Measurements from ENCODE around the gene CEP192.
"Not testable (repeated sequence)": the region's sequence is repeated elsewhere in the genome, so short reads cannot be mapped to it uniquely, and the experiment has no call there.

The CEP192 gene, protein sequence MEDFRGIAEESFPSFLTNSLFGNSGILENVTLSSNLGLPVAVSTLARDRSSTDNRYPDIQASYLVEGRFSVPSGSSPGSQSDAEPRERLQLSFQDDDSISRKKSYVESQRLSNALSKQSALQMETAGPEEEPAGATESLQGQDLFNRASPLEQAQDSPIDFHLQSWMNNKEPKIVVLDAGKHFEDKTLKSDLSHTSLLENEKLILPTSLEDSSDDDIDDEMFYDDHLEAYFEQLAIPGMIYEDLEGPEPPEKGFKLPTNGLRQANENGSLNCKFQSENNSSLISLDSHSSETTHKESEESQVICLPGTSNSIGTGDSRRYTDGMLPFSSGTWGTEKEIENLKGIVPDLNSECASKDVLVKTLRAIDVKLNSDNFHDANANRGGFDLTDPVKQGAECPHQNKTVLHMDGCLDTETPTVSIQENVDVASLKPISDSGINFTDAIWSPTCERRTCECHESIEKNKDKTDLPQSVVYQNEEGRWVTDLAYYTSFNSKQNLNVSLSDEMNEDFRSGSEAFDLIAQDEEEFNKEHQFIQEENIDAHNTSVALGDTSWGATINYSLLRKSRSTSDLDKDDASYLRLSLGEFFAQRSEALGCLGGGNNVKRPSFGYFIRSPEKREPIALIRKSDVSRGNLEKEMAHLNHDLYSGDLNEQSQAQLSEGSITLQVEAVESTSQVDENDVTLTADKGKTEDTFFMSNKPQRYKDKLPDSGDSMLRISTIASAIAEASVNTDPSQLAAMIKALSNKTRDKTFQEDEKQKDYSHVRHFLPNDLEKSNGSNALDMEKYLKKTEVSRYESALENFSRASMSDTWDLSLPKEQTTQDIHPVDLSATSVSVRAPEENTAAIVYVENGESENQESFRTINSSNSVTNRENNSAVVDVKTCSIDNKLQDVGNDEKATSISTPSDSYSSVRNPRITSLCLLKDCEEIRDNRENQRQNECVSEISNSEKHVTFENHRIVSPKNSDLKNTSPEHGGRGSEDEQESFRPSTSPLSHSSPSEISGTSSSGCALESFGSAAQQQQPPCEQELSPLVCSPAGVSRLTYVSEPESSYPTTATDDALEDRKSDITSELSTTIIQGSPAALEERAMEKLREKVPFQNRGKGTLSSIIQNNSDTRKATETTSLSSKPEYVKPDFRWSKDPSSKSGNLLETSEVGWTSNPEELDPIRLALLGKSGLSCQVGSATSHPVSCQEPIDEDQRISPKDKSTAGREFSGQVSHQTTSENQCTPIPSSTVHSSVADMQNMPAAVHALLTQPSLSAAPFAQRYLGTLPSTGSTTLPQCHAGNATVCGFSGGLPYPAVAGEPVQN (N-terminal part only)

DNA sequence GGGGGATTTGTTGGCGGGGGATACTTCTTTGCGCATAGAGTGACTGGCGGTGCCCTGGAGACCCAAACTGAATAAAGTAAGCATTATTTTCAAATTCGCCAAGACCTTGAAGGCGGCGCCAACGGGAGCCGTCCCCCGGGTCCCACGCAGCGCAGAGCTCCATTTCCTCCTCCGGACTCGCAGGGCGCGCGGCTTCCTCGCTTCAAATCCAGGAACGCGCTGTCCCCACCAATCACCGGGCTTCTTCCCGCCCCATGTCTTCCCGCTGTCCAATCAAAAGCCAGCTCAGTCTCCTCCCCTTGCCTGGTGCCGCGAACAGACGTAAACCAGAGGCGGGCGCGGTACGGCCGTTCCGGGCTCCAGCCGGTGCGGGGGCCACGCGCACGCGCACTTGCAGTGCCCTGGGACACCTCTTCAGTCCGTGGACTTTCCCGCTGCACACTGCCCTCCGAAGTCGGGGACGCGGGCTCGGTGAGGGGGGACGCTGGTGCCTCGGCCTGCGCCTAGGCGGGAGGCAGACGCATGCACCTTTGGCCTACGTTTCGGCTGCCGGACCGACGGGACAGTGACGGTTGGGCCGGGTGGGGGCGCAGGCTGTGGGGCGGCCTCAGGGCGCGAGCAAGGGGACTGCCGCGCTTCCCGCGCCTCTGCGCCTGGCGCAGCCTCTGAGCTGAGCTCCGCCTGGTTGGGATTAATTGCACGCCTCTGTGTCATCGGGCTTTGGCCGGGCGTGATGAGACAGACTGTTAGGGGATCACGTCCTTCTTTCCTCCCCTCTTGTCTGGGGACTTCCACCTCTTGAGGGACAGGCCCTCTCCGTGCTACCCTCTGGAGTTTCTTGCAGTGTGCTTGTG is at the start of gene CEP192:
TSS of gene CEP192 (plus strand) at position 396 of the 854 bp plus-strand sequence. CDS start 8,063 bp downstream, outside the sequence.
- DNase-seq = peak; percentile 98

DNA sequence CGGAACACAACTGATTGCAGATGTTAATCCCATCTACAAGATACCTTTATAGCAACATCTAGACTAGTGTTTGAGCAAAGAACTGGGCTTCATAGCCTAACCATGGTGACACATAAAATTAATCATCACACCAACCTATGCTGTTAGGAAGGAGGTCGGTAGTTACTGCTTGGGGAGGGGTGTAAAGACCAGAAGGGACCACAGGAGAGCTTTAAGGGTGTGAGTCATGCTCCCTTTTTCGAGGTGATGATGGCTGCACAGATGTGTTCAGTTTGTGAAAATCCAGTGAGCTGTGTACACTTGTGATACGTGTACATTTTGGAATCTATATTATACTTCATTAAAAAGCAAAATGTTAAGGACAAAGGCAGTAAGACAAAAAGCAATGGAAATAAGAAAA is 47.9 kb upstream of the CEP192 start:
- no peak for DNase-seq

- no peak for DNase-seq
These were observed 46.5 kb upstream of the CEP192 start for GRCh38 chr18:12944709-12945108.

GRCh38 chr18:12946549-12947284 is 44.4 kb upstream of the CEP192 start:
- DNase-seq = no peak

GRCh38 chr18:12947285-12948049 is 43.7 kb upstream of the CEP192 start, which contains the start of gene SEH1L:
SEH1L (plus strand) TSS chr18:12948011; CDS start chr18:12948122, 111 bp downstream.
- peak; percentile 98 to 99 for DNase-seq

DNA sequence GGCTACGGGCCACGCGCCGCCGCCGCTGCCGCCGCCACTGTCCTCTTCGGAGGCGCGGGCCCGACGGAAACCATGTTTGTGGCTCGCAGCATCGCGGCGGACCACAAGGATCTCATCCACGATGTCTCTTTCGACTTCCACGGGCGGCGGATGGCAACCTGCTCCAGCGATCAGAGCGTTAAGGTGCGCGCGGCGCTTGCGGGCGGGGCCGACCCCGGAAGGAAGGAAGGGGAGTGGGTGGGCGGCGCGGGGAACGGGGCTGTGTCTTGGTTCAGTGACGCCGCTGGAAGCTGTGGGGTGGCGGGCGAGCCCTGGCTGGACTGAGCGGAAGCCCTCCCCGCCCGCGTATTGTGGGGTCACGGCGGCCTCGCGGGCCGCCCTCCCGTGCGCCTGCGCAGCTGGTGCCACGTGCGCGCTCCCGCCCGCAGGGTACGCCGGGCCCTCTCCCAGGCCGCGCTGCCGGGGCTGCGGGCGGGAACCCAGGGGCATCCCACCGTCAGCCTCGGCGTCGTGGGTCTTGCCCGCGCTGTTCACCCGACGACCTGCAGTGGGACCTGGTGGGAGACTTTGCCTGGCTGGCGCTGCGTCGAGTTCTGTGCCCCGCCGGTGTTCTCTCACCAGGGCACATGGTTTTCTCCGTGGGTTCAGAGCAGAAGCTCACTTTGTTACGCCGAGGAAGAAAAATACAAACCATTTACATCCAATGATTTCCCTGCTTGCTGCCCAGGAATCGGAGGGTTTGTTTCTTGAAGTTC is 42.9 kb upstream of the CEP192 start:
- peak; percentile 98 to 99 for DNase-seq

DNA sequence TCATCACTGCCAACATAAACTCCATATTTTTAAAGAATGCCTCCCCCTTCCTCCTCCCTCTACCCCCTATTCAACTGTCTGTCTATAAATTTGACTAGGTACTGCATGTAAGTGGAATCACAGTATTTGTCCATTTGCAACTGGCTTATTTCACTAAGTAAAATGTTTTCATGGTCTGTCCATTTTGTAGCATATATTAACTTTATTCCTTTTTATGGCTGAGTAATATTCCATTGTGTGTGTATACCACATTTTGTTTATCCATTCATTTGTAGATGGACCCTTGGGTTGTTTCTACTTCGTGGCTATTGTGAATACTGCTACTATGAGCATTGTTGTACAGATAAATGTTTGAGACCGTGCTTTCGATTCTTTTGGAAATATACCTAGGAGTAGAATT is 32.7 kb upstream of the CEP192 start:
- DNase-seq = no peak

GRCh38 chr18:12960395-12960794 is 30.8 kb upstream of the CEP192 start:
- DNase-seq = no peak

DNA sequence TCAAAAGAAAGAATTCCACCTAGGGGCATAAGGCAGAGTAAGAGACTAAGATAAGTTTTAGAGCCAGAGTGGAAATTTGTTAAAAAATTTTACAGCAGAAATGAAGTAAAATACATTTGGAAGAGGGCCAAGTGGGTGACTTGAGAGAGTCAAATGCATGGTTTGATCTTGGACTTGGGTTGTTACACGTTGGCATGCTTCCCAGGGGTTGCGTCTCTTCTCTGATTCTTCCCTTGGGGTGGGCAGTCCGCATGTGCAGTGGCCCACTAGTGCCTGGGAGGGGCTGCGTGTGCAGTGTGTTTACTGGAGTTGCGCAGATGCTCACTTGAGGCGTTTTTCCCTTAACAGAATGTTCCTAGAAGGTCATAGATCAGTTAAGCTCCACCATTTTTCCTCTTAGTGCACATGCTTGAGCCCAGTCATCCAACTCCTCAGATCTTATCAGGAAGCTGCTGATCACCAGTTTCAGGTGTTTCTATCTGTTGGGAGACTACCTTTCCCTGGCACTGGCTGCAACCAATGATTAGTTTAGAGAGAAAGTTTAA is 30.2 kb upstream of the CEP192 start:
- DNase-seq = no peak

DNA sequence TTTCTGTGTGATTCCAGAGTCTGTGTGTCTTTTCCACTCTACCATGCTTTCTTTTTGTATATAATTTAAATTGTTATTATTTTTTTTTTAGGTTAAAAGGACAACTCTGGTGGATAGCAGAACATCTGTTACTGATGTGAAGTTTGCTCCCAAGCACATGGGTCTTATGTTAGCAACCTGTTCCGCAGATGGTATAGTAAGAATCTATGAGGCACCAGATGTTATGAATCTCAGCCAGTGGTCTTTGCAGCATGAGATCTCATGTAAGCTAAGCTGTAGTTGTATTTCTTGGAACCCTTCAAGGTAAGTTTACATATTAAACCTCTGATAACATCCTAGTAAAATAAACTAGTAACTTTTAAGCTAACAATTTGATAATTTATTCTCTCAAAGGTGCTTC is 28.1 kb upstream of the CEP192 start:
- no peak for DNase-seq

- no peak for DNase-seq
These were observed 23.0 kb upstream of the CEP192 start for GRCh38 chr18:12968115-12968514.

- no peak for DNase-seq
These were observed 22.5 kb upstream of the CEP192 start for GRCh38 chr18:12968619-12969018.

- no peak for DNase-seq
These were observed 17.5 kb upstream of the CEP192 start for GRCh38 chr18:12973562-12974213.

- DNase-seq = no peak
These were observed 15.7 kb upstream of the CEP192 start for GRCh38 chr18:12975488-12975887.

DNA sequence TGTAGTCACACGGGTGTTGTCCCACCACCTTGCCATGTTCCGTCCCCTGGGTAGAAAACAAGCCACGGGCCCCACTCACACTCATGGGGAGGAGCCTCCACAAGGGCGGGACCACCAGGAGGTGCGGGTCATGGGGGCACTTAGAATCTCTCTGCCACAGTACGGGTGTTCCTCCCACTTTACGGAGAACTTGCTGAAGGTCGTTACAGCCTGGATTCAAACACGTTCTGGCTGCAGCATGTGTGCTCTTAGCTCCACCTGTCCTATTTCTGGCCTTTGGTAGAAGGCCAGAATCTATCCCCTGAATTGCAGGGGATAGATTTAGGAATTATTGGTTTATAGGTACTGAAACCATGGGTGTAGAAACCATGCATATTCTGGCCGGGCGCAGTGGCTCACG is 14.9 kb upstream of the CEP192 start:
- DNase-seq = no peak

DNA sequence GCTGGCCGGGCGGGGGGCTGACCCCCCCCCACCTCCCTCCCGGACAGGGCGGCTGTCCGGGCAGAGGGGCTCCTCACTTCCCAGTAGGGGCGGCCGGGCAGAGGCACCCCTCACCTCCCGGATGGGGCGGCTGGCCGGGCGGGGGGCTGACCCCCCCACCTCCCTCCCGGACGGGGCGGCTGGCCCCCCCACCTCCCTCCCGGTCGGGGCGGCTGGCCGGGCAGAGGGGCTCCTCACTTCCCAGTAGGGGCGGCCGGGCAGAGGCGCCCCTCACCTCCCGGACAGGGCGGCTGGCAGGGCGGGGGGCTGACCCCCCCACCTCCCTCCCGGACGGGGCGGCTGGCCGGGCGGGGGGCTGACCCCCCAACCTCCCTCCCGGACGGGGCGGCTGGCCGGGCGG is 11.1 kb upstream of the CEP192 start:
- not testable (repeated sequence) for DNase-seq

- no peak for DNase-seq
These were observed 1.6 kb upstream of the CEP192 start for GRCh38 chr18:12989397-12990122.

- DNase-seq = peak; percentile 72 to 74
These were observed 1.1 kb upstream of the CEP192 start for GRCh38 chr18:12990123-12990475.
